Measurements from ENCODE around the gene REP15. TPM values are rescaled to one million over a fixed set of nuclear protein-coding genes. Genes with fewer than 3 reads are reported as not detected.

REP15 gene
- total and polyA plus RNA-seq, 2 donors (not counting 1 experiment from before 2014, with no cell fraction given): 0.44 TPM; not detected in 1

- Histone ChIP-seq H3K36me3 (replicated peaks in 1 of 2; ENCODE audit: control extremely low read depth in 1 of 2, control insufficient read depth in 1 of 2, extremely low read depth in 1 of 2, insufficient read depth in 2 of 2, low read length in 1 of 2) (peaks cover 0 to 2% of the 10 kb centered on the region in 2 experiments), H3K9ac (ENCODE audit: low read length) (no peak overlapping the region), H3K79me2 (ENCODE audit: control insufficient read depth, insufficient read depth, low read length) (no peaks in the 10 kb centered on the region), H4K20me1 (ENCODE audit: control insufficient read depth, insufficient read depth, low read length, poor library complexity, severe bottlenecking) (no peaks in the 10 kb centered on the region), H3K27ac (ENCODE audit: low read length in 2 of 2) (no peak overlapping the region), H3K27me3 (replicated peaks in 1 of 4; ENCODE audit: control extremely low read depth in 1 of 4, control insufficient read depth in 3 of 4, insufficient read depth in 4 of 4, low read length in 3 of 4) (no peaks in the 10 kb centered on the region), H3K4me2 (replicated peaks; ENCODE audit: low read depth, low read length, poor library complexity, severe bottlenecking) (no peak overlapping the region), H3K9me3 (ENCODE audit: control extremely low read depth in 1 of 3, control insufficient read depth in 2 of 3, insufficient read depth in 1 of 3, low read length in 2 of 3) (no peaks in the 10 kb centered on the region), H3K4me3 (ENCODE audit: control extremely low read depth in 1 of 5, extremely low read depth in 1 of 5, insufficient read depth in 1 of 5, low read depth in 2 of 5, low read length in 4 of 5) (no peak overlapping the region), H2AFZ (ENCODE audit: insufficient read depth, low read depth, low read length, poor library complexity, severe bottlenecking) (no peak overlapping the region), H3K4me1 (ENCODE audit: control insufficient read depth in 2 of 2, insufficient read depth in 2 of 2, low read length in 2 of 2) (no peaks in the 10 kb centered on the region)
- intact Hi-C loops (cut with micrococcal nuclease): no loop called here
- Mint-ChIP-seq H3K9me3 (ENCODE audit: insufficient read depth) (no peaks in the 10 kb centered on the region), H3K27me3 (no peaks in the 10 kb centered on the region), H3K27ac (no peak overlapping the region), H3K4me1 (no peaks in the 10 kb centered on the region), H3K4me3 (no peak overlapping the region)
- ChIA-PET CTCF (interaction anchor here (1.4 to 1.7 kb wide), 2 partner anchors 19 to 239 kb away, joined by 3 to 5 read pairs; no protein-coding TSS in a partner anchor), POLR2A (no interaction called here)
- no peak for TF ChIP-seq EZH2 (IDR thresholded peaks at IDR 0.05; ENCODE audit: borderline replicate concordance, insufficient read depth, low read depth, low read length, poor library complexity, severe bottlenecking)
- TF ChIP-seq, protein P1, sequence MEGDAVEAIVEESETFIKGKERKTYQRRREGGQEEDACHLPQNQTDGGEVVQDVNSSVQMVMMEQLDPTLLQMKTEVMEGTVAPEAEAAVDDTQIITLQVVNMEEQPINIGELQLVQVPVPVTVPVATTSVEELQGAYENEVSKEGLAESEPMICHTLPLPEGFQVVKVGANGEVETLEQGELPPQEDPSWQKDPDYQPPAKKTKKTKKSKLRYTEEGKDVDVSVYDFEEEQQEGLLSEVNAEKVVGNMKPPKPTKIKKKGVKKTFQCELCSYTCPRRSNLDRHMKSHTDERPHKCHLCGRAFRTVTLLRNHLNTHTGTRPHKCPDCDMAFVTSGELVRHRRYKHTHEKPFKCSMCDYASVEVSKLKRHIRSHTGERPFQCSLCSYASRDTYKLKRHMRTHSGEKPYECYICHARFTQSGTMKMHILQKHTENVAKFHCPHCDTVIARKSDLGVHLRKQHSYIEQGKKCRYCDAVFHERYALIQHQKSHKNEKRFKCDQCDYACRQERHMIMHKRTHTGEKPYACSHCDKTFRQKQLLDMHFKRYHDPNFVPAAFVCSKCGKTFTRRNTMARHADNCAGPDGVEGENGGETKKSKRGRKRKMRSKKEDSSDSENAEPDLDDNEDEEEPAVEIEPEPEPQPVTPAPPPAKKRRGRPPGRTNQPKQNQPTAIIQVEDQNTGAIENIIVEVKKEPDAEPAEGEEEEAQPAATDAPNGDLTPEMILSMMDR (IDR thresholded peaks at IDR 0.05): no peak
- DNase-seq (no peak), ATAC-seq (ENCODE audit: low read depth) (no peak)
- 100% methylated on average over 1 of the region's 3 CpGs for WGBS (ENCODE audit: insufficient coverage)
Observed at GRCh38 chr12:27673101-27673718, 23.0 kb upstream of the REP15 start.

GRCh38 chr12:27674989-27675388, 21.3 kb upstream of the REP15 start:
- Mint-ChIP-seq H3K4me1 (no peaks in the 10 kb centered on the region), H3K9me3 (ENCODE audit: insufficient read depth) (peaks cover under 1% of the 10 kb centered on the region), H3K4me3 (no peak overlapping the region), H3K27me3 (no peaks in the 10 kb centered on the region), H3K27ac (no peak overlapping the region)
- DNase-seq (no peak), ATAC-seq (ENCODE audit: low read depth) (no peak)
- no peaks in the 10 kb centered on the region for H3K4me1 ChIP-seq (ENCODE audit: control insufficient read depth in 2 of 2, insufficient read depth in 2 of 2, low read length in 2 of 2)
- no peaks in the 10 kb centered on the region for H3K79me2 ChIP-seq (ENCODE audit: control insufficient read depth, insufficient read depth, low read length)
- H3K4me2 ChIP-seq (replicated peaks; ENCODE audit: low read depth, low read length, poor library complexity, severe bottlenecking): no peak overlapping the region
- no CpG with 5 or more reads among the region's 2 CpGs for WGBS (ENCODE audit: insufficient coverage)
- no peaks in the 10 kb centered on the region for H4K20me1 ChIP-seq (ENCODE audit: control insufficient read depth, insufficient read depth, low read length, poor library complexity, severe bottlenecking)
- H3K9ac ChIP-seq (ENCODE audit: low read length): no peak overlapping the region
- POLR2A ChIA-PET: no interaction called here
- peaks cover 0 to 9% of the 10 kb centered on the region in 2 experiments for H3K36me3 ChIP-seq (replicated peaks in 1 of 2; ENCODE audit: control extremely low read depth in 1 of 2, control insufficient read depth in 1 of 2, extremely low read depth in 1 of 2, insufficient read depth in 2 of 2, low read length in 1 of 2)
- intact Hi-C loops (cut with micrococcal nuclease): no loop called here
- no peak overlapping the region for H3K4me3 ChIP-seq (ENCODE audit: control extremely low read depth in 1 of 5, extremely low read depth in 1 of 5, insufficient read depth in 1 of 5, low read depth in 2 of 5, low read length in 4 of 5)
- H3K27me3 ChIP-seq (replicated peaks in 1 of 4; ENCODE audit: control extremely low read depth in 1 of 4, control insufficient read depth in 3 of 4, insufficient read depth in 4 of 4, low read length in 3 of 4): no peaks in the 10 kb centered on the region
- H3K27ac ChIP-seq (ENCODE audit: low read length in 2 of 2): no peak overlapping the region
- H3K9me3 ChIP-seq (ENCODE audit: control extremely low read depth in 1 of 3, control insufficient read depth in 2 of 3, insufficient read depth in 1 of 3, low read length in 2 of 3): no peaks in the 10 kb centered on the region
- CTCF ChIA-PET: interaction anchor here (1.1 kb wide), 1 partner anchor 15 kb away, joined by 3 read pairs; no protein-coding TSS in a partner anchor
- no peak overlapping the region for H2AFZ ChIP-seq (ENCODE audit: insufficient read depth, low read depth, low read length, poor library complexity, severe bottlenecking)
- TF ChIP-seq, protein P1 (IDR thresholded peaks at IDR 0.05): no peak

Measured in B cell (primary cell).